Panc1 (cell line): ENCODE measurements around the gene BTN2A1. TPM values are rescaled to one million over a fixed set of nuclear protein-coding genes. Genes with fewer than 3 reads are reported as not detected.
A peak's percentile ranks its signal among the peaks of the same experiment; 100 is the strongest.

ENCODE experiments used
- ATAC-seq: fragments of 200-7000 bp; cut with Tn5 transposase; 2 replicates; pipeline ENCODE4 v1.9.1; 2020; ENCODE audit warnings: mild to moderate bottlenecking, moderate library complexity
- BruUV-seq: library from RNA; stranded (reverse); fragments of 400-500 nt; replicated peaks from 2 replicates; lab custom pipeline; 2021; lab: Mats Ljungman, UMichigan
- CTCF ChIA-PET: fragments of 300-600 bp; sonication (Branson Sonifier 250); formaldehyde crosslinking; loops from one replicate; lab custom pipeline; 2022; ENCODE audit warnings: antibody characterized with exemption; lab: Charles Lee
- POLR2A ChIA-PET: fragments of 300-600 bp; sonication (Branson Sonifier 250); formaldehyde crosslinking; loops from one replicate; lab custom pipeline; 2022; ENCODE audit warnings: antibody characterized with exemption; lab: Charles Lee
- DNase-seq: peaks from one replicate; pipeline ENCODE4 v3.0.0-alpha.2; 2010; ENCODE audit warnings: low read depth, low spot score
- H3K27ac ChIP-seq: 2 replicates; pipeline ENCODE4 v1.5.1; 2011; ENCODE audit warnings: mild to moderate bottlenecking, low read length, inconsistent platforms
- H3K27me3 ChIP-seq: fragments of 200-500 bp; sonication (Bioruptor generic); 2 replicates; pipeline ENCODE4 v1.6.0; 2014; ENCODE audit warnings: low read length, inconsistent platforms; ENCODE audit not compliant: control insufficient read depth, insufficient read depth
- H3K36me3 ChIP-seq: fragments of 200-500 bp; sonication (Bioruptor generic); 2 replicates; pipeline ENCODE4 v1.5.1; 2014; ENCODE audit warnings: inconsistent platforms, mild to moderate bottlenecking, low read length, moderate library complexity; ENCODE audit not compliant: control insufficient read depth, insufficient read depth
- H3K4me1 ChIP-seq: 2 replicates; pipeline ENCODE4 v1.5.1; 2011; ENCODE audit warnings: inconsistent platforms, mild to moderate bottlenecking, low read length, moderate library complexity; ENCODE audit not compliant: control insufficient read depth, insufficient read depth
- H3K4me3 ChIP-seq, 2 experiments: 2 replicates each; pipeline ENCODE4 v1.5.1; 2011 to 2012; ENCODE audit warnings: low read depth in 2 of 2, low read length in 2 of 2, mild to moderate bottlenecking in 2 of 2, inconsistent platforms in 1 of 2, moderate library complexity in 1 of 2
- H3K9me3 ChIP-seq: fragments of 200-500 bp; sonication (Bioruptor generic); 2 replicates; pipeline ENCODE4 v1.5.1; 2014; ENCODE audit warnings: low read depth, mild to moderate bottlenecking, inconsistent platforms, low read length, moderate library complexity; ENCODE audit not compliant: control insufficient read depth, insufficient read depth
- POLR2AphosphoS5 ChIP-seq: IDR thresholded peaks from 2 replicates; pipeline ENCODE4 v1.6.1; 2012; ENCODE audit warnings: mild to moderate bottlenecking, low read depth, low read length, moderate library complexity
- SIN3A ChIP-seq: IDR thresholded peaks from 2 replicates; pipeline ENCODE4 v1.6.1; 2012; ENCODE audit warnings: low read depth, mild to moderate bottlenecking, low read length, moderate library complexity, borderline replicate concordance; ENCODE audit not compliant: insufficient read depth
- TCF7L2 ChIP-seq: IDR thresholded peaks from 2 replicates; pipeline ENCODE4 v1.6.1; 2011; ENCODE audit warnings: mild to moderate bottlenecking, low read depth, low read length, inconsistent platforms
- in situ Hi-C: cut with HindIII; loops from 2 replicates; pipeline ENCODE4 v1.10.0; 2016; ENCODE audit warnings: low sequenced_read_pairs, low pct_unique_long_range_greater_than_20kb
- intact Hi-C: fragments of 100-400 bp; cut with micrococcal nuclease; formaldehyde crosslinking; loops from one replicate; pipeline ENCODE4 v1.10.0; 2022; ENCODE audit not compliant: unreplicated experiment
- total RNA-seq: library from RNA; stranded (reverse); gene quantifications from one replicate; pipeline ENCODE4 v1.2.1, GENCODE V29; 2021; ENCODE audit not compliant: unreplicated experiment
- TF ChIP-seq, protein P1 (sequence below): fragments of 450-650 bp; IDR thresholded peaks from 2 replicates; pipeline ENCODE4 v1.5.1; 2017; ENCODE audit warnings: mild to moderate bottlenecking
- TF ChIP-seq, protein P2 (sequence below), 2 experiments: IDR thresholded peaks; 2 replicates each; pipeline ENCODE4 v1.6.1; 2011 to 2012; ENCODE audit warnings: low read depth in 2 of 2, control low read depth in 1 of 2, low read length in 1 of 2, mild to moderate bottlenecking in 1 of 2, moderate library complexity in 1 of 2; ENCODE audit not compliant: insufficient read depth in 1 of 2

The BTN2A1 gene
- total RNA-seq, 1 experiment from 2014 or later = 23.0 TPM

DNA sequence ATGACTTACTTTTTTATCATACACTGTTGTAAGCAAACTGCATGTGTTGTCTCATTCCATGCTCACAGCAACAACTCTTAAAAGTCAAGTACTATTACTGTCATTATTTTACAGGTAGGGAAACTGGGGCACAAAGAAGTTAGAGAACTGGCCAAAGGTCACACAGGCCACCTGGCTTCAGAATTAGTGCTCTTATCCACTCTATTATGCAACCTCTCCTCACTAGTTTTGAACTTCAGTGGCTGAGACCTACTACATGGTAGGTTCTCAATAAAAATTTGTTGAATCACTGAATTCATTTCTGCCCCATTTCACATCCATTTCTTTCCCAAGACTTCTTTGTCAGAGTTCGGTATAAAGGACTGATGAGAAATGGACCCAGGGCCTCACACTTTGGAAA lies 19.8 kb upstream of the BTN2A1 start:
- DNase-seq = no peak
- Histone ChIP-seq H3K9me3 (no peaks in the 10 kb centered on the region), H3K36me3 (no peaks in the 10 kb centered on the region), H3K4me3 (no peak overlapping the region), H3K27me3 (no peaks in the 10 kb centered on the region), H3K4me1 (peaks cover 8% of the 10 kb centered on the region; the same call in 1 of the 2 replicates), H3K27ac (no peak overlapping the region)
- in situ Hi-C loops (no loop called here), intact Hi-C loops (no loop called here)
- no TSS peak for BruUV-seq
- ATAC-seq = no peak
- TF ChIP-seq, protein P1, sequence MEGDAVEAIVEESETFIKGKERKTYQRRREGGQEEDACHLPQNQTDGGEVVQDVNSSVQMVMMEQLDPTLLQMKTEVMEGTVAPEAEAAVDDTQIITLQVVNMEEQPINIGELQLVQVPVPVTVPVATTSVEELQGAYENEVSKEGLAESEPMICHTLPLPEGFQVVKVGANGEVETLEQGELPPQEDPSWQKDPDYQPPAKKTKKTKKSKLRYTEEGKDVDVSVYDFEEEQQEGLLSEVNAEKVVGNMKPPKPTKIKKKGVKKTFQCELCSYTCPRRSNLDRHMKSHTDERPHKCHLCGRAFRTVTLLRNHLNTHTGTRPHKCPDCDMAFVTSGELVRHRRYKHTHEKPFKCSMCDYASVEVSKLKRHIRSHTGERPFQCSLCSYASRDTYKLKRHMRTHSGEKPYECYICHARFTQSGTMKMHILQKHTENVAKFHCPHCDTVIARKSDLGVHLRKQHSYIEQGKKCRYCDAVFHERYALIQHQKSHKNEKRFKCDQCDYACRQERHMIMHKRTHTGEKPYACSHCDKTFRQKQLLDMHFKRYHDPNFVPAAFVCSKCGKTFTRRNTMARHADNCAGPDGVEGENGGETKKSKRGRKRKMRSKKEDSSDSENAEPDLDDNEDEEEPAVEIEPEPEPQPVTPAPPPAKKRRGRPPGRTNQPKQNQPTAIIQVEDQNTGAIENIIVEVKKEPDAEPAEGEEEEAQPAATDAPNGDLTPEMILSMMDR = no peak
- TF ChIP-seq TCF7L2 (no peak), SIN3A (no peak), POLR2AphosphoS5 (no peak)
- TF ChIP-seq, protein P2, sequence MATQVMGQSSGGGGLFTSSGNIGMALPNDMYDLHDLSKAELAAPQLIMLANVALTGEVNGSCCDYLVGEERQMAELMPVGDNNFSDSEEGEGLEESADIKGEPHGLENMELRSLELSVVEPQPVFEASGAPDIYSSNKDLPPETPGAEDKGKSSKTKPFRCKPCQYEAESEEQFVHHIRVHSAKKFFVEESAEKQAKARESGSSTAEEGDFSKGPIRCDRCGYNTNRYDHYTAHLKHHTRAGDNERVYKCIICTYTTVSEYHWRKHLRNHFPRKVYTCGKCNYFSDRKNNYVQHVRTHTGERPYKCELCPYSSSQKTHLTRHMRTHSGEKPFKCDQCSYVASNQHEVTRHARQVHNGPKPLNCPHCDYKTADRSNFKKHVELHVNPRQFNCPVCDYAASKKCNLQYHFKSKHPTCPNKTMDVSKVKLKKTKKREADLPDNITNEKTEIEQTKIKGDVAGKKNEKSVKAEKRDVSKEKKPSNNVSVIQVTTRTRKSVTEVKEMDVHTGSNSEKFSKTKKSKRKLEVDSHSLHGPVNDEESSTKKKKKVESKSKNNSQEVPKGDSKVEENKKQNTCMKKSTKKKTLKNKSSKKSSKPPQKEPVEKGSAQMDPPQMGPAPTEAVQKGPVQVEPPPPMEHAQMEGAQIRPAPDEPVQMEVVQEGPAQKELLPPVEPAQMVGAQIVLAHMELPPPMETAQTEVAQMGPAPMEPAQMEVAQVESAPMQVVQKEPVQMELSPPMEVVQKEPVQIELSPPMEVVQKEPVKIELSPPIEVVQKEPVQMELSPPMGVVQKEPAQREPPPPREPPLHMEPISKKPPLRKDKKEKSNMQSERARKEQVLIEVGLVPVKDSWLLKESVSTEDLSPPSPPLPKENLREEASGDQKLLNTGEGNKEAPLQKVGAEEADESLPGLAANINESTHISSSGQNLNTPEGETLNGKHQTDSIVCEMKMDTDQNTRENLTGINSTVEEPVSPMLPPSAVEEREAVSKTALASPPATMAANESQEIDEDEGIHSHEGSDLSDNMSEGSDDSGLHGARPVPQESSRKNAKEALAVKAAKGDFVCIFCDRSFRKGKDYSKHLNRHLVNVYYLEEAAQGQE (IDR thresholded peaks at IDR 0.05; ENCODE audit: insufficient read depth in 1 of 2, low read depth in 2 of 2, low read length in 1 of 2) = no peak
- POLR2A ChIA-PET = no interaction called here
- CTCF ChIA-PET = interaction anchor here (0.7 kb wide), 1 partner anchor 68 kb away, joined by 3 read pairs; no protein-coding TSS in a partner anchor

DNA sequence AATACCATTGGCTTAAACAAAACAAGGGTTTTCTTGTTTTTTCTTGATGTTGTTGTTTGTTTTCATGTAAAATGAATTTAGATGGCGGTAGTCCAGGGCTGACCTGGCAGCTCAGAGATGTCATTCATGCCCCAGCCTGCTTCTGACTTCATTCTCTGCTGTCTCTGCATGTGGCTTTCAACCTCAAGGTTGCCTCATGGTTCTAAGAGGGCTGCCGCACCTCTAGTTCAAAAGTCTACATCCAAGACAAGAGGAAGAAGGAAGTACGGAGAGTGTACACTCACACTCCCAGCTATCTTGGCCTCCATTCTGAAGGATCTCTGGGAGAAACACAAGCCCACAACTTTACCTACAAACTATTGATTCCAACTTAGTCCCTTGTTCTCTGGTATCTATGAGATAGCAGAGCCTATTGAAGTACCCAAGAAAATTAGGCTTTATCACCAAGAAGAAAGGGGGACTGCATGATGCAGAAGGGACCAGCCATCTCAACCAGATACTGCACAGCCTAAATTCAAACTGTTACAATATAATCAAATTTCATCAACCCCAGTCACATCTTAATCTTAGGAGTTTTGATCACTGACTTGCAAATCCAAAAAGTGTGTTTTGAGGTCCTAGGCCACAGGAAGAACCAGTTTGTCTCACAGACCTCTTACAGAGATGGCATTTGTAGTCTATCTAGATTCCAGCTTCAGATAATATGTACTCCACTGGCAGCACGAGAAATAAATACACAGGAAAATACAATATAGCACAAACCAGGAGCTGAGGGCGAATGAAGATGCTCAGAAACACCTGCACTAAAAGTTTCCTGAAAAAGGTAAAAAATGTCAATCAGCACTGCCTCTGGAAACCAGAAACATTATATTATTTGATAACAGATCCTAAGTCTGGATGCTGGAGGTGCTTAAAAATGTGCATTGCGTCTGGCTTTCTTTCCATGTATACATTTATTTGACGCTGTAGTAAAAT lies 18.3 kb upstream of the BTN2A1 start:
- ChIA-PET CTCF (no interaction called here), POLR2A (no interaction called here)
- no TSS peak for BruUV-seq
- H3K27ac ChIP-seq = peak overlapping the region; percentile 70
- DNase-seq (no peak), ATAC-seq (no peak)
- intact Hi-C loops = no loop called here
- in situ Hi-C loops = no loop called here
- H3K36me3 ChIP-seq = no peaks in the 10 kb centered on the region
- peaks cover 8% of the 10 kb centered on the region; the same call in 1 of the 2 replicates for H3K4me1 ChIP-seq
- TF ChIP-seq, protein P2 (IDR thresholded peaks at IDR 0.05; ENCODE audit: insufficient read depth in 1 of 2, low read depth in 2 of 2, low read length in 1 of 2) = no peak
- no peak for TF ChIP-seq TCF7L2
- no peak for TF ChIP-seq SIN3A
- TF ChIP-seq, protein P1 = no peak
- TF ChIP-seq POLR2AphosphoS5 = no peak
- no peaks in the 10 kb centered on the region for H3K9me3 ChIP-seq
- H3K4me3 ChIP-seq = peak overlapping the region; percentile 51 to 60
- H3K27me3 ChIP-seq = no peaks in the 10 kb centered on the region
